IMR-90 (cell line): ENCODE results near the gene POTEM.
"Not testable (repeated sequence)": the region's sequence is repeated elsewhere in the genome, so short reads cannot be mapped to it uniquely, and the experiment has no call there.

Experiments
- CEBPB ChIP-seq: IDR thresholded peaks from 2 replicates; pipeline ENCODE4 v1.6.1; 2012; ENCODE audit warnings: low read depth, low read length, improper control_type of control experiment
- CTCF ChIP-seq: conservative IDR thresholded peaks from 2 replicates; pipeline ENCODE4 v1.5.1; 2012; ENCODE audit warnings: mild to moderate bottlenecking, low read depth, low read length, improper control_type of control experiment
- ELK1 ChIP-seq: fragments of 150-350 bp; IDR thresholded peaks from 2 replicates; pipeline ENCODE4 v1.6.1; 2016; ENCODE audit warnings: low read depth, mild to moderate bottlenecking, low read length, moderate library complexity, borderline replicate concordance
- NFE2L2 ChIP-seq: fragments of 150-350 bp; IDR thresholded peaks from 2 replicates; pipeline ENCODE4 v1.6.1; 2016; ENCODE audit warnings: low read depth, mild to moderate bottlenecking, low read length
- POLR2A ChIP-seq: IDR thresholded peaks from 2 replicates; pipeline ENCODE4 v1.6.1; 2012; ENCODE audit warnings: mild to moderate bottlenecking, low read depth, low read length
- RAD21 ChIP-seq: IDR thresholded peaks from 2 replicates; pipeline ENCODE4 v1.6.1; 2012; ENCODE audit warnings: low read length, improper control_type of control experiment
- USF2 ChIP-seq: fragments of 150-350 bp; IDR thresholded peaks from 2 replicates; pipeline ENCODE4 v1.6.1; 2017; ENCODE audit warnings: mild to moderate bottlenecking, antibody characterized with exemption, low read length, low read depth

GRCh38 chr14:18964878-18965277 is 2.4 kb upstream of the POTEM start:
- not testable (repeated sequence) for TF ChIP-seq CTCF, USF2, POLR2A, ELK1, NFE2L2, RAD21, CEBPB
